HG03139 (cell line): ENCODE measurements around the gene GPC6.

Source experiments
- ATAC-seq: cut with Tn5 transposase; IDR thresholded peaks from one replicate; pipeline ENCODE4 v1.9.1; 2021; ENCODE audit not compliant: unreplicated experiment

Gene GPC6

GRCh38 chr13:94009701-94010100 lies 783.1 kb downstream of the GPC6 start:
- ATAC-seq = no peak

DNA sequence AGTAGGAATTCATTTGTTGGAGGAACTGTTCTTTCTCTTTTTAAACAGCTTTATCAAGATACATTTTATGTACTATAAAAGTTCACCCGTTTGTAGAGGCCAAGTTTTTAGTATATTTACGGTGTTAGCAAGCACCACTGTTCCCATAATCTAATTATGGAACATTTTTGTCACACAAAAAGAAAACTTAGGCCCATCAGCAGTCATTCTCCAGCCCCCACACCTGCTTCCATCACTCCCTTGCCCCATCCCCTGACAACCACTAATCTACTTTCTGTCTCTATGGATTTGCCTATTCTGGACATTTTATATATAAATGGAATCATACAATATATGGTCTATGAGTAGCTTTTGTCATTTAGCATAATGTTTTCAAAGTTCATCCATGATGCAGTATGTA lies 787.9 kb downstream of the GPC6 start:
- no peak for ATAC-seq

DNA sequence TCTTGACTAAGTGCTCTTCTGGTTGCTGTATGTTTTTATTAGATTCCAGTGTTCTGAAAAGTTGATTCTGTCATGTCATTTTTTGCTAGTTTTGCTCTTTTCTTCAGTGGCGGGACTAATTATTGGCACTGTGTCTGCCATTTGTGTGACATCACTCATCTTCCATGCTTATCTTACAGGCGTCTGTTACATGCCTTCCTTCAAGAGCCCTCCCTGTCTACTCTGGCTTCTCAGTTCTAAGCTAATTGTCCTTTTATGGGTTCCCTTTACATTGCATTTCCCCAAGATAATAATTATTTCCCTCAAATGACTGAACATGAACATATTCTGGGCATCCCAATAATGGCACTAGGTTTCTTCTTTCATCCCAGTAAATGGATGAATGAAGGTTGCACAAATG lies 793.8 kb downstream of the GPC6 start:
- no peak for ATAC-seq

- ATAC-seq = no peak
These were observed 794.2 kb downstream of the GPC6 start for GRCh38 chr13:94020833-94021232.

DNA sequence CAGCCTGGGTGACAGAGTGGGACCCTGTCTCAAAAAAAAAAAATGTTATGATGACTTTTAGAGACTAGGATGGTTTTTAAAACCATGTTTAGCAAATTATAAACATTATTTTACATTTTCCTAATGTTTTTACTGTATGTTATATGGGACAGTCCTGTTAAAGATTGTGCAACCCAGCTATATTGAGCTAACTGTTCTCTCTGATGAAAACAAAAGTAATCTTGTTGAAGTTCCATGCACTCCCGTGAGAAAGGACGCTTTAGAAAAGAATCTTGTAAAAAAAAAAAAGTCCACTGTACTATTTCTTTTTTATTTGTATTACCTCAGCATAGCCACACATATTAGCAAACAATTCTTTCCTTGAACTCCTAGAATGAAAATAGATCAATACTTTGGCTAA lies 801.6 kb downstream of the GPC6 start:
- ATAC-seq = no peak

DNA sequence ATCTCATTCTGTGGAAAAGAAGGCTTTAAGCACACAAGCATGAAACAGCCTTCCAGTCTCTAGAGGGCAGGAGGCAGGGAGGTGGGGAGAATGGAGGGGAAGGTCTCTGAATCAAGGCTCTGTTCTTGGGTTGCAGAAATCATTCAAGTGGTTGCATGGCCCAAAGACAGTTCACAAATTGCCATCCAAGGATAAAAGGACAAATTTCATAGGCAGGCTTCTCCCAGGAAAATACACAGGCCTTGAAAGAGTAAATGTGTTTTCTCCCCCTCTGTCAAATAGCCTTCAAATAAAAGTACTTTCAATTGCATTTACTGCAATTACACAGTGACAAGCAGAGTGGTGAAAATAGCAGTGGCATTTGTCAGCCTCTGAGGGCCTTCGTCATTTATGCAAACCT lies 802.0 kb downstream of the GPC6 start:
- ATAC-seq = no peak

DNA sequence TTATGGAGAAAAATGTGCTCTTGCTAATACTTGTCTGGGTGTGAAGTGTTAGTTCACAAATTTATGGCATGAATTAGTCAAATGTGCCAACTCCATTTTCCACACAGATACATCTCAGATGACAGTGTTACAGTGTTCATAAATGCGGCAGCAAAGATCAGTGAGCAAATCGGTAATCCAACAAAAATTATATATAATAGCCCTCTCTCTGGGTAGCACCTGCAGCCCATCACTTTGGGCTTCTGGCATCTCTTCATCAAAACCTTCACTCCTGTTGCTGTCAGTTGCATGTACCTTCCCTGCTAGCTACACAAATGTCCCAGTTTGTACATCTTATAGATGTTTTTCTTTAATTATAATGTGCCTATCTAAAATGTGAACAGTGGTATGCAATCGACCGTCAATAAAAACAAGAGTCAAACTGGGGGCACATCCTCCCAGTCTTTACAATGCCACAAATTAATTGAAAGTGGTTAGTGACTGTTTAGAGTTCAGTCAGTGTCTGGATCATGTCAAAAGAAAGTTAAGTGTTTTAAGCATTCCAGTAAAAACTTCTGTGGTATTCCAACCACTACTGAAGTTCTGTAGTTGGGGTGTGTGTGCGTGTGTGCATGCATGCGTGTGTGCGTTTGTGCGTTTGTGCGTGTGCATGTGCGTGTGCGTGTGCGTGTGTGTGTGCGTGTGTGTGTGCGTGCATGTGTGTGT lies 804.0 kb downstream of the GPC6 start:
- no peak for ATAC-seq

GRCh38 chr13:94031609-94032008 lies 805.0 kb downstream of the GPC6 start:
- no peak for ATAC-seq

GRCh38 chr13:94033098-94033497 lies 806.5 kb downstream of the GPC6 start:
- no peak for ATAC-seq

- no peak for ATAC-seq
These were observed 807.4 kb downstream of the GPC6 start for GRCh38 chr13:94033830-94034642.

GRCh38 chr13:94050039-94050438 lies 823.4 kb downstream of the GPC6 start:
- ATAC-seq = no peak

- no peak for ATAC-seq
These were observed 824.1 kb downstream of the GPC6 start for GRCh38 chr13:94050686-94051085.

DNA sequence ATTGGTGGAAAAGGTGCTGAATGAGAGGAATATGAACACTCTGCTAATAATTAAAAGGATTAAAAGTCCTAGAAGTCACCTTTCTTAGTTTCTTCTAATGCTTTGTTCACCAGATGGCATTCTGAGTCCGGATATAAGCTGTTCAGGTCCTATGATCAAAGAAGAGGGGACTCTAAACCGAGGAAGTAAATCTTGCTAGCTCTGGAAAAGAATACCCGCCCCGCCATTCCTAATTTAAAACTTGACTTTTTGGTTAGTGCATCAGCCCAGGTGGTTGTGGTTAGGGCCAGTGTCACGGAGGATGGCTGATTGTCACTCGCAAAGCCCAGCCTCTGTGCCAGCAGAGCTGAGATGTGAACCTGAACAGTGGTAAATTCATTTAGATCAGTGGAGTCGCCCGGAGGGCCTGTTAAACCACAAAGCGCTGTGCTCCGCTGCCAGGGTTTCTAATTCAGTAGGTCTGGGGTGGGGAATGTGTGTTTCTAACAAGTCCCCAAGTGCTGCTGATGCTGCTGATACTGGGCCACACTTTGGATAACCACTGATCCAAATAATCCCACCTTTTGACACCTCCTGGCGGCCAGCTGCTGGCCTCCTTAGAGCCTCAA lies 827.5 kb downstream of the GPC6 start:
- ATAC-seq = no peak

GRCh38 chr13:94056362-94056990 lies 829.9 kb downstream of the GPC6 start:
- ATAC-seq = no peak

- ATAC-seq = no peak
These were observed 831.1 kb downstream of the GPC6 start for GRCh38 chr13:94057618-94058186.

- no peak for ATAC-seq
These were observed 832.3 kb downstream of the GPC6 start for GRCh38 chr13:94058821-94059360.

DNA sequence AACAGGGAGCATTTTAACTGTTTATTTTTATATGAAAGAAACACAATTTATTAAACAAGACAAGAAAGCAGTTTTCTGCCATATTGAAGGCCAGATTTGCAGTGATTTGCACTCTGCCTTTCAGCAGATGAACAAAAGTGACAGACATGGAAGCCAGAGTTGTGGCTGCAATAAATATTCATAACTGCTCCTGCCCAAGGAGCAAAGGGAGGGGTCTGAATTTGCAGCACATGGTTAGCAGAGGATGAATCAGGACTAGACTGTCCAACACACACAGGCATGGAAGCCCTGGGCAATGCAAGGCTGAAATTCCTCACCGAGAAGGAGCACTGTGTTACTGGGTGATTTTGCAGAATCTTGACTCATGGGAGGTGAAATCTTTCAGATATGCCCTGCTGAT lies 834.7 kb downstream of the GPC6 start:
- no peak for ATAC-seq

DNA sequence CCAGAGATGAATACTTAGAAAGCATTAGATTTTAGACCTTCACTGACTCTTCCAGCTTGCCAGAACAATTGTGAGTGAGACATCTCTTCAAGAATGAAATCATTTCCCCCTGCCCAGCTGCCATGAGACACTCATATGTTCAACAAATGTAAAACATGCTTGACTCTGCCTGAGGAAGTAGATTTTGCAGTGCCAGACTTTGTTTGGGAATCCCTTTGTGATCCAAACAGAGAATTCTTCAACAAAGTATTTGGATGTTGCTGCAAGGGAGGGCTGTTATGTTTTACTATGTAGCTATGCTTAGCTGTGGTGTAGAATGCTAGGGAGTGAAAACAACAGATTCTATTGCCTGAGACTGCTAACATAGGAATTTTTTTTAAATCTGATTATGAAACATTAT lies 836.5 kb downstream of the GPC6 start:
- ATAC-seq = no peak

GRCh38 chr13:94063848-94064247 lies 837.2 kb downstream of the GPC6 start:
- no peak for ATAC-seq

- no peak for ATAC-seq
These were observed 839.1 kb downstream of the GPC6 start for GRCh38 chr13:94065741-94066140.
